OCI-LY3 (cell line): ENCODE data around the gene APBB2.

ENCODE experiments used
- EZH2phosphoT487 ChIP-seq: fragments of 200-600 bp; shearing (Covaris generic); IDR thresholded peaks from 2 replicates; pipeline ENCODE4 v1.6.1; 2018; ENCODE audit warnings: antibody characterized with exemption, mixed run types, low read depth
- TF ChIP-seq, protein P1 (sequence below): fragments of 200-600, 300-600 bp; sonication (generic); IDR thresholded peaks from 2 replicates; pipeline ENCODE4 v1.5.1; 2014; ENCODE audit warnings: antibody characterized with exemption, low read length, low read depth

DNA sequence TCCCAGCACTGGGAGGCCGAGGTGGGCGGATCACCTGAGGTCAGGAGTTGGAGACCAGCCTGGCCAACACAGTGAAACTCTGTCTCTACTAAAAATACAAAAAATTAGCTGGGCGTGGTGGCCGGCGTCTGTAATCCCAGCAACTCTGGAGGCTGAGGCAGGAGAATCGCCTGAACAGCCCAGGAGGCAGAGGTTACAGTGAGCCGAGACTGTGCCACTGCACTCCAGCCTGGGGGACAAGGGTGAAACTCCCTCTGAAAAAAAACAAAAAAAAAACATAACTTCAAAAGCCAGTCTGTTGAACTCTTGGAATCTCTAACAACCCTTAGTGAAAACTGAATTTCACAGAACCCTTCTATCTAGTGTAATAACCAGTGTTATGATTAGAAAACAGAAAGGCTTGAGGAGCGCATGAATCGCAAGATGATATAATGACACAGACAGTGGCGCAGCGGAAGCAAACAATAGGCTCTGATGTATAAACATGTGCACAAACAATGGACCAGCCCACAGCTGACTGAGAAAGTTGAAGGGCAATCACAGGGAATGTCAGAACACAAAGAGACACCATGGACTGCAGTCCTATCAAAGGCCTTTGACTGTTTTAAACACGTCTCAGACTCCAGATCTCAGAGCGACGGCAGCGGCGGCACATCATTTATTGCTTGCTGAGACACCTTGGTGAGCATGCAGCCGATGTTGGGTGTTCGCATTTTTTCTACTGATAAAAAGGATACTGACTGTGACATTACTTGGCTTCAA, 383.0 kb downstream of the APBB2 start:
- TF ChIP-seq, protein P1, sequence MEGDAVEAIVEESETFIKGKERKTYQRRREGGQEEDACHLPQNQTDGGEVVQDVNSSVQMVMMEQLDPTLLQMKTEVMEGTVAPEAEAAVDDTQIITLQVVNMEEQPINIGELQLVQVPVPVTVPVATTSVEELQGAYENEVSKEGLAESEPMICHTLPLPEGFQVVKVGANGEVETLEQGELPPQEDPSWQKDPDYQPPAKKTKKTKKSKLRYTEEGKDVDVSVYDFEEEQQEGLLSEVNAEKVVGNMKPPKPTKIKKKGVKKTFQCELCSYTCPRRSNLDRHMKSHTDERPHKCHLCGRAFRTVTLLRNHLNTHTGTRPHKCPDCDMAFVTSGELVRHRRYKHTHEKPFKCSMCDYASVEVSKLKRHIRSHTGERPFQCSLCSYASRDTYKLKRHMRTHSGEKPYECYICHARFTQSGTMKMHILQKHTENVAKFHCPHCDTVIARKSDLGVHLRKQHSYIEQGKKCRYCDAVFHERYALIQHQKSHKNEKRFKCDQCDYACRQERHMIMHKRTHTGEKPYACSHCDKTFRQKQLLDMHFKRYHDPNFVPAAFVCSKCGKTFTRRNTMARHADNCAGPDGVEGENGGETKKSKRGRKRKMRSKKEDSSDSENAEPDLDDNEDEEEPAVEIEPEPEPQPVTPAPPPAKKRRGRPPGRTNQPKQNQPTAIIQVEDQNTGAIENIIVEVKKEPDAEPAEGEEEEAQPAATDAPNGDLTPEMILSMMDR = no peak
- TF ChIP-seq EZH2phosphoT487 = no peak
